Measurements from ENCODE around the gene SNTG2.

- TF ChIP-seq CTCF (CRISPR knock-in tag; IDR thresholded peaks at IDR 0.05) (no peak), CREM (IDR thresholded peaks at IDR 0.05) (no peak), CREM (CRISPR knock-in tag; IDR thresholded peaks at IDR 0.05) (no peak)
Observed at GRCh38 chr2:1415501-1415900, 464.9 kb downstream of the SNTG2 start.
